Stimulated activated CD4-positive, alpha-beta T cell treated with anti-CD3 and anti-CD28 coated beads, Interleukin-1b, Interleukin-23, amount 100 ng/mL, for 4 hours (primary cell): ENCODE data around the gene DCAF16.
"Not testable (repeated sequence)": the region's sequence is repeated elsewhere in the genome, so short reads cannot be mapped to it uniquely, and the experiment has no call there.

Experiments used
- DNase-seq, 2 donors: peaks; one replicate each; pipeline ENCODE4 v3.0.0-alpha.2; 2020; ENCODE audit warnings: low read depth in 2 of 2

The DCAF16 gene

GRCh38 chr4:17810260-17811077, at the start of gene DCAF16, which contains the start of gene NCAPG:
Gene DCAF16, minus strand, starts transcription at chr4:17810757. Its CDS starts 6,616 bp downstream, at chr4:17804141.
Gene NCAPG, plus strand, starts transcription at chr4:17810979. Its CDS starts 99 bp downstream, at chr4:17811078.
- DNase-seq, result peak; percentile 97 to 99

GRCh38 chr4:17859793-17860406, 49.3 kb upstream of the DCAF16 start:
- no peak for DNase-seq

GRCh38 chr4:17854036-17854435, 43.5 kb upstream of the DCAF16 start:
- DNase-seq, result no peak

GRCh38 chr4:17851959-17852358, 41.4 kb upstream of the DCAF16 start:
- DNase-seq, result no peak

GRCh38 chr4:17850295-17850694, 39.7 kb upstream of the DCAF16 start:
- DNase-seq, result not testable (repeated sequence)

GRCh38 chr4:17846266-17846665, 35.7 kb upstream of the DCAF16 start:
- DNase-seq, result no peak

- no peak for DNase-seq
Observed at GRCh38 chr4:17823871-17824669, 13.5 kb upstream of the DCAF16 start.

GRCh38 chr4:17817027-17817426, 6.5 kb upstream of the DCAF16 start:
- DNase-seq, result no peak

GRCh38 chr4:17816142-17816541, 5.6 kb upstream of the DCAF16 start:
- no peak for DNase-seq

GRCh38 chr4:17814140-17814539, 3.6 kb upstream of the DCAF16 start:
- DNase-seq, result no peak

GRCh38 chr4:17812801-17813200, 2.2 kb upstream of the DCAF16 start:
- no peak for DNase-seq

GRCh38 chr4:17812125-17812524, 1.6 kb upstream of the DCAF16 start:
- no peak for DNase-seq

GRCh38 chr4:17811078-17811603, 584 bp upstream of the DCAF16 start:
- DNase-seq, result no peak

GRCh38 chr4:17809667-17810066, 890 bp downstream of the DCAF16 start:
- no peak for DNase-seq

GRCh38 chr4:17807446-17807845, 3.1 kb downstream of the DCAF16 start:
- DNase-seq, result no peak

GRCh38 chr4:17805580-17806155, 4.9 kb downstream of the DCAF16 start:
- DNase-seq, result no peak

- DNase-seq, result no peak
Observed at GRCh38 chr4:17797808-17798207, 12.7 kb downstream of the DCAF16 start.

GRCh38 chr4:17794730-17795129, 15.8 kb downstream of the DCAF16 start:
- DNase-seq, result no peak

- DNase-seq, result no peak
Observed at GRCh38 chr4:17788956-17789355, 21.6 kb downstream of the DCAF16 start.

- no peak for DNase-seq
Observed at GRCh38 chr4:17787315-17787714, 23.2 kb downstream of the DCAF16 start.

- no peak for DNase-seq
Observed at GRCh38 chr4:17786567-17786966, 24.0 kb downstream of the DCAF16 start.

- DNase-seq, result no peak
Observed at GRCh38 chr4:17785858-17786257, 24.7 kb downstream of the DCAF16 start.
